Suprapubic skin (tissue), 4 donors: ENCODE results near the gene PLB1. TPM values are rescaled to one million over a fixed set of nuclear protein-coding genes. Genes with fewer than 3 reads are reported as not detected.

ENCODE experiments used
- DNase-seq, 2 donors: peaks; one replicate each; pipeline ENCODE4 v3.0.0-alpha.2; 2019; ENCODE audit warnings: low spot score in 2 of 2
- H3K27ac ChIP-seq: fragments of 200-600 bp; sonication (generic); one replicate; pipeline ENCODE4 v1.5.1; 2019
- H3K27me3 ChIP-seq: fragments of 200-600 bp; sonication (generic); one replicate; pipeline ENCODE4 v1.5.1; 2019
- H3K36me3 ChIP-seq: fragments of 200-600 bp; sonication (generic); one replicate; pipeline ENCODE4 v1.5.1; 2019
- H3K4me1 ChIP-seq: fragments of 200-600 bp; sonication (generic); one replicate; pipeline ENCODE4 v1.5.1; 2019
- H3K4me3 ChIP-seq: fragments of 200-600 bp; sonication (generic); one replicate; pipeline ENCODE4 v1.5.1; 2019; ENCODE audit warnings: mild to moderate bottlenecking
- H3K9me3 ChIP-seq: fragments of 200-600 bp; sonication (generic); one replicate; pipeline ENCODE4 v1.5.1; 2019
- CTCF ChIP-seq, 2 donors: fragments of 200-600 bp in 1 of 2; fragments of 450-650 bp in 1 of 2; sonication (generic) in 1 of 2; IDR thresholded peaks; one replicate each; pipeline ENCODE4 v1.5.1; 2016 to 2019; ENCODE audit warnings: antibody characterized with exemption in 2 of 2, mild to moderate bottlenecking in 1 of 2, moderate library complexity in 1 of 2
- EP300 ChIP-seq: sonication (generic); formaldehyde crosslinking; IDR thresholded peaks from one replicate; pipeline ENCODE4 v1.6.1; 2017; ENCODE audit warnings: antibody characterized with exemption
- POLR2A ChIP-seq, 2 donors: fragments of 450-650 bp; IDR thresholded peaks; one replicate each; pipeline ENCODE4 v1.6.1; 2017; ENCODE audit warnings: antibody characterized with exemption in 2 of 2, mild to moderate bottlenecking in 2 of 2, moderate library complexity in 2 of 2
- POLR2AphosphoS5 ChIP-seq, 3 donors: sonication (generic); formaldehyde crosslinking; IDR thresholded peaks; one replicate each; pipeline ENCODE4 v1.6.1; 2017; ENCODE audit warnings: antibody characterized with exemption in 3 of 3
- WGBS: methylation state at CpG from one replicate; pipeline ENCODE4 v1.1.5; 2018; 5-methylcytosine and 5-hydroxymethylcytosine counted together
- total RNA-seq, 4 donors: library from RNA; depleted of rRNA; stranded (reverse); fragments of >200 nt; gene quantifications; one replicate each; pipeline ENCODE4 v1.1.0, GENCODE V29; 2016

PLB1 gene
- total RNA-seq, 4 donors from 2014 or later, result 3.9 to 21.6 (median 9.1) TPM

DNA sequence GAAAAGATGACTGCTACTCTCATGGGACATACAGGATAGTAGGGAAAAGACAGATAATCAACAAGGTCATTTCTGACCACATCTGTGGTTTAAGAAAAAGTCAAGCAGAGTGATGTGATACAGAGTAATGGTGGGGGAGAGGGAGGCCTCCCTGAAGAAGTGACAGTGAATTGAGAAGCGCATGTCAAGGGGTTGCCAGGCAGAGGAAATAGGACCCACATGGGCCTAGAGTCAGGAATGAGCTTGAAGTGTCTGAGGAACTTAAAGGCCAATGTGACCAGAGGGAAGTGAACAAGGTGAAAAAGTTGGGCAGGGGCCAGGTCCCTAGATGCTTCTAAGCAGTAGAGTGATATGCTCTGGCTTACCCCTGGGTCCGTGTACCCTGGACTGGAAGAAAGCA is 142.2 kb downstream of the PLB1 start:
- WGBS, result 92% methylated on average over 2 of the region's 2 CpGs
- H3K27ac ChIP-seq, result no peak overlapping the region
- no peak overlapping the region for H3K4me3 ChIP-seq
- no peaks in the 10 kb centered on the region for H3K36me3 ChIP-seq
- H3K27me3 ChIP-seq, result no peaks in the 10 kb centered on the region
- no peak for TF ChIP-seq POLR2AphosphoS5 (IDR thresholded peaks at IDR 0.05)
- no peak for TF ChIP-seq EP300
- TF ChIP-seq POLR2A (IDR thresholded peaks at IDR 0.05), result no peak
- TF ChIP-seq CTCF (IDR thresholded peaks at IDR 0.05), result no peak
- peaks cover 34% of the 10 kb centered on the region for H3K4me1 ChIP-seq
- no peak for DNase-seq
- H3K9me3 ChIP-seq, result no peaks in the 10 kb centered on the region

DNA sequence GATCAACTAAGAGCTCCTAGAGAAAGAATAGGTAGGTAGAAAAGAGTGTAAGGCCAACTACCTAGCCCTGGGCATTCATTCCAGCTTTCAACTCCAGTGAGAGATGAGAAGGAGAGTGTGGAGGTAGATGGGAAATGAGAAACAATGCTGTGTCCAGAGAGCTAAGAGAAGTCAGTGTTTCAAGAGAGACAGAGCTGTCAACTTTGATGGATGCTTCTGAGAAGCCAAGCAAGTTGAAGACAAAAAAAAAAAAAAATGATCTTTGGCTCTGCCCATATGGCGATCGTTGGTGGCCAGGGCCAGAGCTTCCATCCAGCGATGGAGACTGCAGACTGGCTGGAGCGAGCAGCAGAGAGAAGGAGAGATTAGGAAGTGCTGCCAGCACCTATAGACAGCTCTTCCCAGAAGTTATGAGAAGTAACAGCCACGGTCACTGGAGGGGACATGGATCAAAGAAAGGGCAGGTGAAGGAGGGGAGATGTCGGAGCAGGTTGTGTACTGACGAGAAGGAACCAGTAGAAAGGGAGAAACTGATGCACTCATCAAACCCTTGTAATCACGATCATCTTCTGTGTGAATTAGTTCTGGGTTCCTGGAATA is 143.3 kb downstream of the PLB1 start:
- no peaks in the 10 kb centered on the region for H3K9me3 ChIP-seq
- peaks cover 40% of the 10 kb centered on the region for H3K4me1 ChIP-seq
- no peaks in the 10 kb centered on the region for H3K27me3 ChIP-seq
- no peak for DNase-seq
- no peak for TF ChIP-seq CTCF (IDR thresholded peaks at IDR 0.05)
- no peak for TF ChIP-seq POLR2AphosphoS5 (IDR thresholded peaks at IDR 0.05)
- TF ChIP-seq EP300, result no peak
- TF ChIP-seq POLR2A (IDR thresholded peaks at IDR 0.05), result no peak
- H3K27ac ChIP-seq, result no peak overlapping the region
- H3K4me3 ChIP-seq, result no peak overlapping the region
- H3K36me3 ChIP-seq, result no peaks in the 10 kb centered on the region
- WGBS, result 78% methylated on average over 8 of the region's 8 CpGs

DNA sequence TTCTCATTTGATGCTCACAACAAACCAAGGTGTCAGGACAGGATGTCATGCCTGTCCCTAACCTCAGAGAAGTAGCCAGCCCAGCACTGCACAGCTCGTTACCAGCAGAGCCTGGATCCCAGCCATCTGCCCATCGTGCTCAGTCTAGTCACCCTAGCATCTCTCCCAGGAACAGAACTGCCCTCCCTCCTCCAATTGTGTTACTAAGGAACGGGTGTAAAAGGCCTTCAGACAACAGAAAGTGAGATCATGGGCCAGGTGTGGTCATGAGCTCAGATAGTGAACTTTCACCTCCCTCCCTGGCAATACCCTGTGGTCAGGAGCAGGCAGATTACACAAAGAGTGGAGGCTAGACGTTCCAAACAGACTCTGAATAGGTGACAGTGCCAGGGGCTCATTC is 144.0 kb downstream of the PLB1 start:
- H3K27me3 ChIP-seq, result no peaks in the 10 kb centered on the region
- H3K36me3 ChIP-seq, result no peaks in the 10 kb centered on the region
- H3K4me1 ChIP-seq, result peaks cover 42% of the 10 kb centered on the region
- no peaks in the 10 kb centered on the region for H3K9me3 ChIP-seq
- H3K27ac ChIP-seq, result no peak overlapping the region
- DNase-seq, result no peak
- WGBS, result 79% methylated on average over 4 of the region's 4 CpGs
- no peak overlapping the region for H3K4me3 ChIP-seq
- TF ChIP-seq CTCF (IDR thresholded peaks at IDR 0.05), result no peak
- TF ChIP-seq POLR2A (IDR thresholded peaks at IDR 0.05), result no peak
- TF ChIP-seq EP300, result no peak
- no peak for TF ChIP-seq POLR2AphosphoS5 (IDR thresholded peaks at IDR 0.05)

GRCh38 chr2:28640260-28640907 is 144.5 kb downstream of the PLB1 start:
- Histone ChIP-seq H3K36me3 (no peaks in the 10 kb centered on the region), H3K27ac (no peak overlapping the region), H3K4me1 (peaks cover 39% of the 10 kb centered on the region), H3K4me3 (no peak overlapping the region), H3K27me3 (no peaks in the 10 kb centered on the region), H3K9me3 (no peaks in the 10 kb centered on the region)
- no peak for DNase-seq
- no peak for TF ChIP-seq CTCF (IDR thresholded peaks at IDR 0.05)
- no peak for TF ChIP-seq POLR2AphosphoS5 (IDR thresholded peaks at IDR 0.05)
- no peak for TF ChIP-seq POLR2A (IDR thresholded peaks at IDR 0.05)
- no peak for TF ChIP-seq EP300
- WGBS, result 85% methylated on average over 13 of the region's 14 CpGs

DNA sequence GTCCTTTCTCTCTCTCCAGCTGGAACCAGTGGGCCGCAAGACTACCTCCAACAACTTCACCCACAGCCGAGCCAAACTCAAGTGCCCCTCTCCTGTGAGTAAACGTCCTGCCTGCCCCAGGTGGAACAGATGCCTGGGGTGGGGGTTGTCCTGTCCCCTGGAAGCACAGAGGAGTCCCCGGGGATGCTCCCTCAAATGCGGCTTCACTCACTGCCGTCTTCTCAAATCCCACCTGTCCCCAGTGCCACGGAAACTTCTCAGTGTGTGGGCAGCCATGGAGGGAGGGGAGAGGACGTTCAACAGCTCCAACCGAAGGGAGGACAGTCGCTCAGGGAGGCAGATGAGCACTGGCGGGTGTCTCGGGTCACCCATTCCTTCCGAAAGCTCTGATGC is 145.0 kb downstream of the PLB1 start:
- DNase-seq, result no peak
- 98% methylated on average over 6 of the region's 13 CpGs for WGBS
- Histone ChIP-seq H3K4me3 (no peak overlapping the region), H3K27ac (no peak overlapping the region), H3K4me1 (peaks cover 33% of the 10 kb centered on the region), H3K36me3 (no peaks in the 10 kb centered on the region), H3K27me3 (no peaks in the 10 kb centered on the region), H3K9me3 (no peaks in the 10 kb centered on the region)
- TF ChIP-seq POLR2A (IDR thresholded peaks at IDR 0.05) (no peak), POLR2AphosphoS5 (IDR thresholded peaks at IDR 0.05) (no peak)
